ENCODE measurements around the gene PLA2G4E.

The PLA2G4E gene

DNA sequence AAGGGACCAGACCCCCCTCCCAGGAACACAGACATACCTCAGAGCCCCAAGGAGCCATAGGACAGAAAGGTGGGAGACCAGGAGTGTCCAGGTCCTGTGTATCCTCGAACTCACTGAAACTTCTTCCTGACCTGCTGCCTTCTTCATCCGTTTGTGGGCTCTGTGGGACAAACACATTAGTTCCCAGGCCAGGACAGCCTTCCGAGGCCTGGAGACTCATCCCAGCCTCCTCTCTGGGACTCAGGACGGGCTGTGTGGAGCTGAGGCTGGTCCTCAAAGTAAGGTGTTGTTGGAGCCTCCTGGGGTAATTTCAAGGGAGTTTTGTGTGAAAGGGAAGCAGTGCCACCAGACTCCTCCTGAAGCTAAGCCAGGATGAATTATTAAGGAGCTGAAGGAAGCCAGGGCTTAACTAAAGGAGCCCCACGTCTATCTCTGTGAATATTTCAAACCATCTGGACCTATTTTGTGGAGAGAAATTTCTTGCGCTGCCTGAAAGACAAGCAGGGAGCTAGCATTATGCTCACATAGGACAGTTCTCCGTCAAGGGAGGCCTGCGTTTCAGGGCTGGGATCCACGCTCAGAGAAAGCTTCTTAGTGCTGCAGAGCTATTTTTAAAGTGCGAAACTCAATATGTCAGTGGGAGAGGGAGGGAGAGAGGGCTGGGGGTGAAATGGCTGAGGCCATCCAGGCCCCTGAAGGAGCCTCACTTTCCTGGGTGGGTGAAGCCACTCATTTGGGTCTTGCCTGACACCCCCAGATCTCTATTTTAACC is 29.8 kb upstream of the PLA2G4E start:
- no peak for DNase-seq

DNA sequence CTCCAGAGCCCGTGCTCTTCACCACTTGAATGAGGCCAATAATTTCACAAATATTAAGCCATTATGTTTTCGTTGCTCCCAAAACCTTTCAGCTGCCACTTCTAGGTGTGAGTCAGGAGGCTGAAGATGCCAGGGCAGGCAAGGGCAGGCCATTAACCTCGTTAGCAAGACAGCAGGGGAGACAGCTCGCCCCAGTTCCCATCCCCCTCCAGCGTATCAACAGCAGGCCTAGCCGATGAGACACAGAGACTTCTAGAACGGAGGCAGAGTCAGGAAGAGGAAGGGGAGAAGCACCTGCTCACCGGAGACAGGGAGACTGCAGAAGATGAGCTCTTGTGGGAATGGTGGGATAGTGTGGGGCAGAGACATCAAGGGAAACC is 28.0 kb upstream of the PLA2G4E start:
- no peak for DNase-seq

DNA sequence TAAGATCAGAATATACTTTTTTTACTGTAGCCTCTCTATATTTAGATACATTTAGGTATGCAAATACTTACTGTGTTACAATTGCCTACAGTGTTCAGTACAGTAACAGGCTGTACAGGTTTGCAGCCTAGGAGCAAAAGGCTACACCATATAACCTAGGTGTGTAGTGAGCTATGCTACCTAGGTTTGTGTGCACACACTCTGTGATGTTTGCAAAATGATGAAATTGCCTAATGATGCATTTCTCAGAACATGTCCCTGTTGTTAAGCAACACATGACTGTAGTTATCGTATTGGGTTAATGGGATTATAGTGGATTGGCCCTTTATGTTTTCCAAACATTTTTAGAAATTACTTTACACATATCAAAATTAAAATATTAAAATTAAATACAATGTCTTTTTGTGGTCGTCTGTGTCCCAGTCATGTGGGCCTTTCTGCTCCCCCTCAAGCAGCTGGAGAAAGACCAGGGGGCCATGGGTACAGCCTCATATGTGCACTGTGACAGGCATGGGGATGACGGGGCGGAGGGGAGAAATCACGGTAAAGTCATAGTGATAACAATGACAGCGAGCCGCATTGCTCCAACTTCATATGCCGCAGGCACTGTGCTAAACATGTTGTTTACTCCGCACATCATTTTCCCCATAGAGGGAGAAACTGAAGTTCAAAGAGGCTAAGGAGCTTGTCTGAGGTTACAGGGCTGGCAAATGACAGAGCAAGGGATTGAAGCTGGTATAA is 27.4 kb upstream of the PLA2G4E start:
- no peak for DNase-seq

DNA sequence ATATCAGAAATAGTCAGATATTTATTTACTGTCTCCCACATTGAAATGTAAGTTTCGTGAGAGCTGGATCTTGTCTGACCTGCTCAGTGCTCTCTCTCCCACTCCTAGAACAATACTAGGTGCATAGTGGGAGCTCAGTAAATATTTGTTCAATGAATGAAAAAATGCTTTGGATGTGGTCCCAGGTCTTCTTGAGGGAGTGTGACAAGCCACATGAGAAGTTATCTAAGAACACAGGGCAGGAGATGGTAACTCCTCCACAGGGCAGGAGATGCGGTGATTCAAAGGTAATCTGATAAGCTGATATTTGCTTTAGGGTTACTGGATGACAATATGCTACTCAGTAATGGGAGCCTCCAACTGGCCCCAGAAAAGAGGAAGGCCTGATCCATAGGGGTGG is 25.8 kb upstream of the PLA2G4E start:
- no peak for DNase-seq

DNA sequence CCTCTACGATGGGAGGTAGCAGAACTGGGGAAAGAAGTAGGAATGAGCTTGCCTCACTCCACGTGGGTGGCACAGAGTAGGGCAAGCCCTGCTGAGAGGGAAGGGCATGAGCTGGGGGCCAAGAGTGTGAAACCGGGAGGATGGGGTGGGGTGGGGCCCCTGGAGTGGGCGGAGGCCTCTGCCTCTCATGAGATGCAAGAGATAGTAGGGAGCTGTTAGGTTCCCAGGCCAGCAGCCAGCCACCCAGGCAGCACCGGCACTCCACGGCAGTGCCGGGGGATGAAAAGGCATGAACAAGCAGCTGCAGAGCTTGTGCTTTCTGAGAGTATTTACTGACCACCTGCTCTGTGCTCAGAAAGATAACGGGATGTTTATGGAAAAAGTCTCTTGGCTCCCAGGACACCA is 24.4 kb upstream of the PLA2G4E start:
- no peak for DNase-seq

DNA sequence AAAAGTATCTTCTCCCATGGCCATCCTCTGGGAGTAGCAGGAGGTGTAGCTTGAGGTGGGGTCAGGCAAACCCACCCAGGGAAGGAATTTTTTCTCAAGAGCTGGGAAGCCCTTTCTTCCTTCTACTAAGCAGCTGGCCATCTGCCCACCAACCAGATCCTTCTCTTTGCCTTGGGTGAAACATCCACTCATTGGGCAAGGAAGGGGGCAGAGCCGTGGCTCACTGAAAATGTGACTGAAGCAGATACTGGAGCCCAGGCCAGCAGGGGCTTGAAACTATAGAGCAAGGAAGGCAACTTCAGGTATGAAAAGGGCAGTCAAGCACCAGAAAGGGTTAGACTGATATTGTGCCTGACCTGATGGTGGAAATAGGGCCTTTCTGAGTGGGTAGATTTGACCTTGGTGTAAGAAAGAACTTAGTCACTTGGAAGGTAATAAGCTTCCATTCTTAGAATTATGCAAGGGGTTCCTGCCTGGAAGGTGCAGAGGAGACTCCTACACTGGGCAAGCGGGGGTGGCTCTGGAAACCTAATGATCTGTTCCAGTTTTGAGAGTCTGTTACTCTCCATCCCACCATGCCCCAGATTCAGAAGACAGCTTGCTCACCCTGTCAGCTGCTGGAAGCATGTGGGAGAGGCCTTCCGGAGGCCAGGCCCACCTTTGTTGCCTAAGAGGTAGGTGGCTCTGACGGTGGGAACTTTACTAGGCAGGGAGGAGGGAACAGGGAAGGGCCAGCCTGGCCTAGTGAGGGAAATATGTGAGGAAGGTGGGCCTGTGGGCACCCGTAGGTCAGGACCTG is 22.0 kb upstream of the PLA2G4E start:
- no peak for DNase-seq

DNA sequence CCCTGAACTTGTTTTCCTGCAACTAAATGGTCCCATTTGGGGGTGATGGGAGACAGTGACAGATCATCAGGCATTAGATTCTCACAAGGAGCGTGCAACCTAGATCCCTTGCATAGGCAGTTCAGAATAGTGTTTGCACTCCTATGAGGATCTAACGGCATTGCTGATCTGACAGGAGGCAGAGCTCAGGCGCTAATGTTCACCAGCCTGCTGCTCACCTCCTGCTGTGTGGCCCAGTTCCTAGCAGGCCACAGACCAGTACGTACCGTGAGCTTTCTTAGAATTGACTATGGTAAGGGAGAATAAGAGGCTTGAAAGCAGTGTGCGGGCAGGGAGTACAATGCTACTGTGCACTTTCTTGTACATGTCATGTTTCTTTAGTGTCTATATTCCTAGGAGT is 17.6 kb upstream of the PLA2G4E start:
- DNase-seq = no peak

DNA sequence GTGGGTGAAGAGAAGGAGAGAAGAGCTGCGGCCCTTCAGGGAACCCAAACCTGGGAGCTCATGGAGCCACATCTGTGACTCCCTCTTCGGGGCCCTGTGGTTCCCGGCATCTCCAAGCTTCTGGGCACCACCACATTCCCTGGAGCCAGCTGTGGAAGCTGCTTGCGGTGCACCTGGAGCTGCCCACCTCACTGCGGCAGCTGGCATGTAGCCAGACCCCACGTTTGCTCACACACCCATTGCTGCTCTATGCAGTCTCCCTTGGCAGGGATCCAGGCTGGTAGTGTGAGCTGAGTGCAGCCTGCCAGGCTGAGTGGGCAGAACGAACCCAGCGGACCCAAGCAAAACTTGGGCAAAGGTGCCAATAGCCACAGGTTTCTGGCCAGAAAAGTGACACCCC is 16.8 kb upstream of the PLA2G4E start:
- no peak for DNase-seq

DNA sequence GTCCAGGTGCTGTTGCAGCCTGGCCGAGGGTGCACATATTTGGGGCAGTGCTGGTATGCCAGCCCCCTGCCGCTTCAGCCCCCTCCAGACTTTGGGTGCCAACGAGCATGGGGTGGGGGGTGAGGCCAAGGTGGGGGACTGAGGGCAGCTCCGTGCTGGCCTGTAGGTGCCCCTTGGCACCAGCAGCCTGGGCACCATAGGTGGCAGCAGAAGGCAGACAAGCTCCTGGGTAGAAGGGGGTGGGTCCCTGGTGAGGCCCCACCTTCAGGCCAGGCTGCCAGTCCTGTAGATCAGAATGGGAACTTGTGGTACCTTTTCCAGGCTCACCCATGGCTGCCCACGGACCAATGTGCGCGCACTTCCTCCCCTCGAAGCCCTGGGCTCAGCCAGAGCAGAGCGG is 16.1 kb upstream of the PLA2G4E start:
- DNase-seq = no peak

DNA sequence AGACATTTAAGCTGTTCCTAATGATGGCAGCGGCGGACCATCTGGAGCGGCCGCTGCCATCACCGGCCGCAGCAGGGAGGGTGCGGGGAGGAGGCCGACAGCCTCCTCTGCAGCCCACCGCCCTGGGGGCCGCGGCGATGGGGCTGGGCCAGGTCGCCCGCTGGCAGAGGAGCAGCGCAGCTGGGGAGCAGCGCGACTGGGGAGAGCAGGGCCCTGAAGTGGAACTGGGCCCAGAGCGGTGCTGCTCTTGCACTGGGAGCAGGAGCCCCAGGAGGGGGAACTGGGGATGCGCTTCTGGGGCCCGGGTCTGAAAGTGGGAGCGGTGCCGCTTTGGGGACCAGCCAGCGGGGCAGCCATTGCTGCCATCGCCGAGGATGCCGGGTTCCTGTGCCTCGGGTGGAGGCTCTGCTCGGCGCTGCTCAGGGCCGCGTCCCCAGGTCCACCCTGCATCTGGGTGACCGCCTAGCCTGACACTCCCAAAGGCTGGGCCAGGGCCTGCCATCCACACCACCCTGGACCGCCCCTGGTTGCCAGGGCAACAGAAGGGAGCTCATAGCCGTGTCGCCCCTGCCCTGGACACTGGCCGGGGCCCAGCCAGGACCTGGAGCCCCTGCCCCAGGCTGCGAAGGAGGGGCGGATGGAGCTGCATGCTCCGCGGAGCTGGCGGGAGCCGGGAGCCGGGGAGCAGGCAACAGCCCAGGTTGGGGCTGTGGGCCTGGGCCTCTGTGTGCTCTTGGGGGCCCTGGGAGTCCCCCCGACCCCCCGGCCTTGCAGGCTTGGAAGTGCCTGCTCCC is 15.5 kb upstream of the PLA2G4E start:
- DNase-seq = no peak

DNA sequence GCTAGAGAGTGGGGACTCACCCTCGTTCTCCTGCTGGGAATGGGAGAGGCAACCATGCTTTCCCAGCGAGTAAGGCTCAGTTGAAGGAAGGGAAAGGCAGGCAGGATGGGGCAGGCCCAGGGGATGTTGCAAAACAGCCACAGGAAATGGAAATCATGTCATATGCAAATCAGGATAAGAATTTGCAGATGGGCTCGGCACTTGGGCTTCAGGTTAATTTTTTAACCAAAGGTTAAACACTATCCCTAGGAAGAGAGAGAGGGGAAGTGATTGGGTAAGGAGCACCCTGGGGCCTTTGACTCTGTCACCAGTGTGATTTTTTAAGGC is 14.6 kb upstream of the PLA2G4E start:
- no peak for DNase-seq

DNA sequence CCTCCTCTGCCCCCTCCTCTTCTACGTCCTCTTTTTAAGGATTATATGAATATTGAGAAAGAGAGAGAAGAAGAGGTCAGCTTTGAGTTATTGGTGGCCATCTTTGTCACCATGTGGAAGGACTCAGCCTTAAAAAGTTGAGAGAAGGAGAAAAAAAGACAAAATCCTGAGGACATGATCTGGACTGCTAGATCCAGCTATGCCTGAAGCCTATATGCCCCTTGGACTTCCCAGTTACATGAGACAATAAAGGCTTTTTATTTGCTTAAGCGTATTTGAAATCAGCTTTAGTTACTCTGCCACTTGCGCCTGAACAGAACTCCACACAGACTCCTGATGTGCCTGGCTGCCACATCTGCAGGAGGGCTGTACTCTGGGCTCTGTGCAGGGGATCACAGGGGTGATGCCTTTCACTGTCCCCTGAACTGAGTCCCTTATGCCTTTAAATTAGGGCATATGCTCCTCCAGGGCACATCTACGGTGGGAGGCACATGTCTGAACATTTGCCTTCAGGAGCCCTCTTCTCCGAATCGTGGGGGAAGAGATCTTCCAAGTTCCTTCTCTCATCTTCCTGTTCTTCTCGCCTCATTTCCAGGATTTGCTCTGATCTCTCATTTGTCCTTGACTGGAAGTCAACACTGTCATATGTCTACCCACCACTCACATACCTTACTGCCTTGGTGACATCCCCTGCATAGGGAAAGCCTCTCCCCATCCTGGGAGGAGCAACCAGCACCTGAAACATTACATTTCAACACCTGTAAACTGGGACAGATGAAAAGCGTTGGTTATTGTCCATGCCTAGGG is 14.0 kb upstream of the PLA2G4E start:
- DNase-seq = no peak

DNA sequence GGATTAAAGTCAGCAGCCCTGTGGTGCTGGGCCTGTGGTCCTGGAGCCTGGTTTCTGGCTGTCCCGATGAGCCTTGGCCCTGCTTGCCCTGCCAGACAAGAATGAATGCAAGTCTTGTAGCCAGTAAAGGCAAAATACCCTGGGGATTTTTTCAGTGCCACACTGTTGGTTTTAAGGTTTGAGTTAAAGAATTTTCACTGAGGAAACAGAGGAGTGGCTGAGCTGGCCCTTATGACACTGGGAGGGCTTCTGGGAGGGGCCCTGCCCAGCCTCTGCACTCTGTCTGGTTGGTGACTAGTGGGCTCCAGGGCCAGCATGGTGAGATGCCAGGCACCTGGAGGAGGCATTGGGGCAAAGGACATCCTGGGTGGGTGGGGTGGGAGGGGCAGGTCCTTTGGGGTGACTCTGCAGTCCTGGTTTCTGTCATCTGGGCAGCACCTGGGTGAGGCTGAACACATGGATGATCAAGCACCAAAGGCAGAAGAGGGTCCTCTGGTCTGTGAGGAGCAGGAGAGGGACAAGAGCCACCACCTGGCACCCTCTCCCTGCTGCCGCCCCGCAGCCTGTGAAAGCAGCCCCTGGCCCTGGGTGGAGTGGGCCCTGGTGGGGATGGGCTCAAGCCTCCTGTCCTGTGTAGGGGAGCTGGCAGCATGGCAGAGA is 12.5 kb upstream of the PLA2G4E start:
- no peak for DNase-seq

DNA sequence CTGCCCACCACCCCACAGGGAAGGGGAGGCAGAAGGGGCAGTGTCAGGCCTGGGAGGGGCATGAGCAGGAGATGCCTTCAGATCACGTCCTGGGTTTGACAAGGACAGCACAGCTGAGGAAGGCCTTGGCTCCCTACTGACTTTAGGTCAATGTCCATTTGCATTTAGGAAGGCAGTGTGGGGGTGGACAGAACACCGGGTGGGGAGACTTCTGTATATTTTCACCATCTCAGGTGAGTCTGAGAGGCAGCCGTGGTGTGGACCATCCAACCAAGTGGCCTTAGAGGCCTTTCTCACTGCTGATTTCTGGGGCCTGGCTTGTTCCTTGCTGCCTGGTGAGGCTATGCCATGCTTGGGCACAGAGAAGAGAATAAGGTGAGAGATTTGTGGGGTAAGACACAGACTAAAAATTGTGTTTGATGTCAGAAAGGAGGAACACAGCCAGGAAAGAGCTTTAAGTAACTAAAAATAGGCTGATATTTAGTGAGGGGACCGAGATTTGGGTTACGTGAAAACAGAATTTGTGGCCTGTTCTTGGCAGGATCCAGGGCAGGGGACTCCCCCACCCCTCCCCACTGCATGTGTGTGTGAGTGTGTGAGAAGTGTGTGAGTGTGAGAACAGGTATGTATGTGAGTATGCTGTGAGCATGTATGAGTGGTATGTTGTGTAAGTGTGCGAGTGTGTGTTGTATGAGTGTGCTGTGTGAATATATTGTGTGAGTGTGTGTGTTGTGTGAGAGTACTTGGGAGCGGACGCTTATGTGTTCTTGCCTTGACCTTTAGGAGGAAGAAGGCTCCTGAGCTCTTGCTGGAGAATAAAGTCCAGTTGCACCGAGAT is 11.8 kb upstream of the PLA2G4E start:
- no peak for DNase-seq

DNA sequence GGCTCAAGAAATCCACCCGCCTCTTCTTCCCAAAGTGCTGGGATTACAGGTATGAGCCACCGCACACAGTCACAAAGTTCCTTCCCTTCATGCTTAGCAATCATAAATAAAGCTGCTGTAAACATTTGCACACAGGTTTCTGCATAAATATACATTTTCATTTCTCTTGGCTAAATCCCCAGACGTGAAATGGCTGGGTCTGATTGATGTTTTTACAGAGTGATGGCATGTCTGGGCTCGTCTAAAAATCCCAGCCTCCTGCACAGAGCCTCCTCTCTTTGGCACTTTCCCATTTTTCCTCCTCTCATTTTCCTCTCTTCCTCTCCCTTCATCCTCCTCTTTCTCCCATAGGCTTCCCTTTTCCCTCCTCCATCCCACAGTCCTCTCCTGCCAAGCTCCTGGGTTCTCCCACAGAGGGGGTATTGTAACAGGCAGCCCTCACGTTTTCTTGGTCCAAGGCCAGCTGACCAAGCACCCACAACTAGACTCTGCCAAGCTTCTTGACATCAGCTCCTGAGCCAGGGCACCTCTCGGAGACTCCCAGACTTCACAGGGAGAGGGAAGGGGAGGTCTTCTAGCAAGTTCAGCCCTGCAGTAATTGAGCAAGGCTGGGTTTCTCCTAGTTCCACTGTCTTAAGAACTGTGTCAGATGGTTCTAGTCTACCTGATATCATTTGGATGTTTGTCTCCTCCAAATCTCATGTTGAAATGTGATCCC is 10.5 kb upstream of the PLA2G4E start:
- no peak for DNase-seq

DNA sequence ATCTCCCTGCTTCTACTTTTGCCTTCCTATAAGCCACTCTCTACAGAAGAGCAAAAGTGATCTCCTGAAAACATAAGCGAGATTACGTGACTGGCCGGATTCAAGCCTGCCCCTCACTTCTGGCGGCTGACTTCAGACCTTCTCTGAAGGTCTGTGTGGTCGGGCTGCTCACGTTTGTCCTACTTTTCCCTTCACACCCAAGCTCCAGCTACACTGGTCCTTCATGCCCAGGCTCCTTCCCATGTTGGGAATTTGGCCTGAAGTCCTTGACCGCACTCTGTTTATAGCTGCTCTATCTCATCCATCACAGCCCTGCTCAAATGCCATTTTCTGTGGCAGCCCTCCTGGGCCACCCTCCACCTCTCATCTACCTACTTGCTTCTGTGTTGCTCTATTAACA is 6.7 kb upstream of the PLA2G4E start:
- DNase-seq = no peak

DNA sequence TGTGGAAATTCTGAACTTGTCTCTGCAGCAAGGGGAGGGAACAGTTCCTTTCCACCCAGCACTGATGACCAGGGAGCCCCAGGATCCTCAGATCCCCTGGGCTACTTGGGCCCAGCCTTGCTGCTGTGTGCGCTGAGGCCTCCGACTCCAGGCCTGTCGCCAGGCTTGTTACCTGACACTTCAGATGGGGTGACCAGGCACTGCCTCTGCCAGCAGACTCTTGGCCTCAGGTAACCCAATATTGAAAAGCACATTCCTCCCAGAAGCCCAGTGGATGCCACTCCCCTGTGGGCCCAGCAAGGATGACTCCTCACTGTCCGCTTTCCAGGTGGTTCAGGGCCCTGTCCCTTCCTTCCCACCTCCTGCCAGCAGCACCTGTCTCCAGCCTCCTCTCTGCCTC is 3.5 kb upstream of the PLA2G4E start:
- no peak for DNase-seq

DNA sequence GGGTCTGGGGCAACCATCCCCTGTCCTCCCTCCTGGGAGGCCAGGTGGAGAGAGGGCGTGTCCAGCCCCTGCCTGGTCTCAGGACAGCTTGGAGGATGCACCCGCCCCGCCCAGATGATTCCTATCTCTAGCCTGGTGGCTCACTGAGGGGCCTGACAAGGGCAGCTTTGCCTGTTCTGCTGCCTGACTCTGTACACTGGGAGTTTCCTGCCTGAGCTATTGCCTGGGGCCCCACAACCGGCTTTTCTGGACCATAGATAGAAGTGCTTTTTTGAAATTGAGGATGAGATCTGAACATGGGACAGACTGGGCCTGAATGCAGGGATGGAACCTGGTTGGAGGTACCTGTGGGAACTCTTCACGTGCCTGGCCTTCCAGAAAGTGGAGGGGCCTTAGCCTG is 751 bp upstream of the PLA2G4E start:
- DNase-seq = no peak

DNA sequence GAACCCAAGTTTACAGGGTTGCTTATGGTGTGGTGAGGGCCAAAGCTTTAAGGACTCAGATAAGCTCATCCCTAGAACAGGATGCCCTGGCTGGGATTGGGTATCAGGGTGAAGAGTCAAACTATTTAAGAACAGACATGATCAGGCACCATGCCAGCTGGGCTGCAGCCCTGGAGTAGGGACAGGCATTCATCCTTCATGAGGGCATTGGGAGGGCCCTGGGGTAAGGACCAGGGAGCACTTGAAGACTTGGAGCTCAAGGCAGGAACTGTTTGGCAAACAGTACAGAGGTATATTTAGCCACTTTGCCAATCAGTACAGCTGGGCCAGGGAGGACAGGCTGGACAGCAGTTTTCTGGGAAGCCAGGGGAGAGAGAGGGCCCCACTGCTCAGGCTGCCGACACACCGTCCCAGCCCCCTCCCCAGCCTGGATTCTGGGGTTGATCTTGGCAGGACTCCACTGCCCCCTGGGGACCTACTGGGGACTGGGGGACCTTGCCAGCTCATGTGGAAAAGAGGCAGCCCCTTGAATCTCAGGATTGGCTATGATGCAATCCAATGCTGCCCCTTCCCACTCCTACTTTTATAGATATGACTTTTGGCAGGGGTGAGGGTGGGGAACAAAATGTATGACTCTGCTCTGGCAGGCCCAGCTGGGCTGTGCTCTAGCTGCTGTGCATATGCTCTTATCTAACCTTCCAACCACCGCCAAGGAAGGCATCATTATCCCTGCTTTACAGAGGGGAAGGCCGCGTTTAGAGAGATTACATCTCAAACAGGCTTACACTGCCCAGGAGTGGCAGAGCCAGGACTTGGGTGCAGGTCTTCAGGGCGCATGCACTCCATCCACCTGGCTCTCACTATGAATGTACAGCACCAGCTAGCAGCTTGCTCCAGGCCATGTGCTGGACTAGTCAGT is 2.3 kb downstream of the PLA2G4E start:
- DNase-seq = no peak
